ENCODE data around the gene SYNPO2.
A peak's percentile ranks its signal among the peaks of the same experiment; 100 is the strongest.

- peak; percentile 11 for TF ChIP-seq CTCF (IDR thresholded peaks at IDR 0.05)
- TF ChIP-seq EZH2 (IDR thresholded peaks at IDR 0.05), result no peak
- TF ChIP-seq EZH2phosphoT487 (IDR thresholded peaks at IDR 0.05), result no peak
Measured at GRCh38 chr4:119034276-119035008, 145.8 kb downstream of the SYNPO2 start.
